HFFc6 (cell line): Measurements from ENCODE around the gene ZNRF3. TPM values are rescaled to one million over a fixed set of nuclear protein-coding genes. Genes with fewer than 3 reads are reported as not detected.

Source experiments
- DNase-seq: peaks from one replicate; pipeline ENCODE4 v3.0.0-alpha.2; 2018
- H3K27ac Mint-ChIP-seq: 2 replicates; pipeline ENCODE4 v1.8.0; 2020; ENCODE audit warnings: mild to moderate bottlenecking, mixed read lengths
- H3K27me3 Mint-ChIP-seq: 2 replicates; pipeline ENCODE4 v1.8.0; 2021; ENCODE audit warnings: mild to moderate bottlenecking, moderate library complexity, mixed read lengths; ENCODE audit not compliant: insufficient read depth
- H3K36me3 Mint-ChIP-seq: 2 replicates; pipeline ENCODE4 v1.8.0; 2021; ENCODE audit warnings: low read depth, mixed read lengths
- H3K4me1 Mint-ChIP-seq: 2 replicates; pipeline ENCODE4 v1.8.0; 2020; ENCODE audit warnings: low read depth, mixed read lengths
- H3K4me3 Mint-ChIP-seq: 2 replicates; pipeline ENCODE4 v1.8.0; 2020; ENCODE audit warnings: mild to moderate bottlenecking, moderate library complexity, mixed read lengths
- H3K9me3 Mint-ChIP-seq: 2 replicates; pipeline ENCODE4 v1.8.0; 2020; ENCODE audit warnings: mild to moderate bottlenecking, mixed read lengths
- CTCF ChIP-seq: fragments of 200-600 bp; sonication (generic); IDR thresholded peaks from 2 replicates; pipeline ENCODE4 v1.5.0; 2021; ENCODE audit warnings: antibody characterized with exemption, mild to moderate bottlenecking
- total RNA-seq, 6 experiments: library from RNA; stranded (reverse); fragmentation: NEBNext Ultra II Directional; extraction: Animal tissue kit (Norgen Biotek cat#: 25700); gene quantifications; 2 replicates in 1 of 6; 3 replicates in 5 of 6; pipeline ENCODE4 v1.2.3, GENCODE V29; 2021

The ZNRF3 gene
- total RNA-seq, 6 experiments from 2014 or later: 3.3 to 4.7 (median 3.6) TPM

GRCh38 chr22:29089507-29089906 lies 206.1 kb downstream of the ZNRF3 start:
- Mint-ChIP-seq H3K4me3 (no peak overlapping the region), H3K36me3 (no peaks in the 10 kb centered on the region), H3K27ac (no peak overlapping the region), H3K4me1 (peaks cover 27% of the 10 kb centered on the region), H3K27me3 (peaks cover 29% of the 10 kb centered on the region), H3K9me3 (no peaks in the 10 kb centered on the region)
- no peak for TF ChIP-seq CTCF
- DNase-seq: no peak

- TF ChIP-seq CTCF: no peak
- Mint-ChIP-seq H3K4me1 (peaks cover 25% of the 10 kb centered on the region), H3K27me3 (peaks cover 29% of the 10 kb centered on the region), H3K4me3 (no peak overlapping the region), H3K36me3 (no peaks in the 10 kb centered on the region), H3K9me3 (no peaks in the 10 kb centered on the region), H3K27ac (no peak overlapping the region)
- DNase-seq: no peak
Measured at GRCh38 chr22:29090039-29090438, 206.7 kb downstream of the ZNRF3 start.

- no peak for DNase-seq
- no peak for TF ChIP-seq CTCF
- Mint-ChIP-seq H3K9me3 (no peaks in the 10 kb centered on the region), H3K27me3 (peaks cover 22% of the 10 kb centered on the region), H3K36me3 (no peaks in the 10 kb centered on the region), H3K27ac (no peak overlapping the region), H3K4me1 (peaks cover 30% of the 10 kb centered on the region), H3K4me3 (no peak overlapping the region)
Measured at GRCh38 chr22:29092243-29092642, 208.9 kb downstream of the ZNRF3 start.

GRCh38 chr22:29093030-29093429 lies 209.7 kb downstream of the ZNRF3 start:
- Mint-ChIP-seq H3K27ac (no peak overlapping the region), H3K9me3 (no peaks in the 10 kb centered on the region), H3K4me1 (peaks cover 30% of the 10 kb centered on the region), H3K36me3 (no peaks in the 10 kb centered on the region), H3K27me3 (peaks cover 21% of the 10 kb centered on the region), H3K4me3 (no peak overlapping the region)
- no peak for DNase-seq
- no peak for TF ChIP-seq CTCF

GRCh38 chr22:29093501-29094300 lies 210.3 kb downstream of the ZNRF3 start:
- peaks cover 17% of the 10 kb centered on the region for H3K27me3 Mint-ChIP-seq
- H3K9me3 Mint-ChIP-seq: no peaks in the 10 kb centered on the region
- peaks cover 30% of the 10 kb centered on the region for H3K4me1 Mint-ChIP-seq
- H3K27ac Mint-ChIP-seq: no peak overlapping the region
- TF ChIP-seq CTCF: no peak
- DNase-seq: peak; percentile 56
- peak overlapping the region; percentile 26; the same call in 1 of the 2 replicates for H3K4me3 Mint-ChIP-seq
- H3K36me3 Mint-ChIP-seq: no peaks in the 10 kb centered on the region
